ENCODE data around the gene NSMF. TPM values are rescaled to one million over a fixed set of nuclear protein-coding genes. Genes with fewer than 3 reads are reported as not detected.

NSMF gene
- total and polyA plus RNA-seq, 2 of the 4 experiments (the other 2 are of a cell fraction): 7.7 to 40.9 TPM

DNA sequence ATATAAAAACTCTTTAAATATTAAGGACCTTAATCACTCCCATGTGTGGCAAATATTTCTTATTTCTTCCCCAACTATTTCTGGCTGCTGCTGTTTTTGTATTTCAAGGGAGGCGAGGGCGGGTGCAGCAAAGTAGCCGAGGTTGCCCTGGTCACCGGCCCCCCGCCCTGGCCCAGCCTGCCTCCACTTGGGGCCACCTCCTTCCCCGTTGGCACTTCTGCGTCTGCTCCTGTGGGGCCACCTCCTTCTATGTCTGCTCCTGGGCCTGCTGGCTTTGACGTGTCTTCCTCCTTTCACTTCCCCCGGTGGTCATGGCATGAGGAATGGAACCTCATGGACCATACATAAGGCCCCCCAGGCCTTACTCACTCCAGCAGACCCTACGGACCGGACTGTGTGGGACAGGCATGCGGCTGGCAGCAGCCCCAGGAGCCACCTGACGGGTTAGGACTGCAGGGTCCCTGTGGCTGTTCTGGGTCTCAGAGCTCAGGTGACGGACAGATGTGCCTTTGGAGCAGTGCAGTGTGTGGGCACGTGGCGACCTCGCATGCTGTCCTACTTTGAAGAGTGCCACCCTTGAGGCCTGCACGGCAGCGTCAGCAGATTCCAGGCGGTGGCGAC lies 12.2 kb downstream of the NSMF start:
- CTCF ChIA-PET: no interaction called here
- H4K5ac ChIP-seq (ENCODE audit: low read depth, low read length): no peak overlapping the region
- H2BK20ac ChIP-seq (ENCODE audit: low read depth, low read length): no peak overlapping the region
- no peak overlapping the region for H4K8ac ChIP-seq (ENCODE audit: low read depth in 2 of 2, low read length in 2 of 2)
- H3K4me3 ChIP-seq (ENCODE audit: insufficient read depth, low read depth, low read length): no peak overlapping the region
- dilution Hi-C loops (cut with HindIII; ENCODE audit: low sequenced_read_pairs, unreplicated experiment): no loop called here
- no peaks in the 10 kb centered on the region for H3K9me1 ChIP-seq (ENCODE audit: insufficient read depth, low read length)
- H3K4me1 ChIP-seq (ENCODE audit: control insufficient read depth, insufficient read depth, low read length): peaks cover 2% of the 10 kb centered on the region; the same call in 1 of the 2 replicates
- H3K4ac ChIP-seq (ENCODE audit: low read depth, low read length): no peak overlapping the region
- H3K18ac ChIP-seq (ENCODE audit: low read depth, low read length): no peak overlapping the region
- H4K91ac ChIP-seq (ENCODE audit: insufficient read depth, low read depth, low read length): no peak overlapping the region
- H2BK5ac ChIP-seq (ENCODE audit: low read depth, low read length, poor library complexity, severe bottlenecking): no peak overlapping the region
- no peak overlapping the region for H3K4me2 ChIP-seq (ENCODE audit: low read depth, low read length)
- H3K23ac ChIP-seq (ENCODE audit: low read depth, low read length): no peak overlapping the region
- H2AK9ac ChIP-seq (replicated peaks; ENCODE audit: low read depth, low read length, poor library complexity): no peak overlapping the region
- H3K79me1 ChIP-seq (ENCODE audit: low read depth in 1 of 2, low read length in 2 of 2): no peaks in the 10 kb centered on the region
- intact Hi-C loops (cut with micrococcal nuclease): no loop called here
- POLR2A ChIA-PET (ENCODE audit: unreplicated experiment): no interaction called here
- WGBS, 2 experiments (ENCODE audit: extremely low coverage in 2 of 2, insufficient read length in 1 of 2): 88% methylated on average over 13 of the region's 21 CpGs; no CpG with 5 or more reads in 1 of the 2 experiments
- H3K56ac ChIP-seq (ENCODE audit: extremely low read depth, insufficient read depth, low read length): no peak overlapping the region
- no peak overlapping the region for H2AFZ ChIP-seq (replicated peaks; ENCODE audit: low read length, poor library complexity)
- H2AK5ac ChIP-seq (ENCODE audit: low read depth, low read length): no peak overlapping the region
- no peak overlapping the region for H2BK120ac ChIP-seq (ENCODE audit: low read depth, low read length)
- no peak for ATAC-seq (ENCODE audit: low read depth)
- peaks cover 4% of the 10 kb centered on the region; the same call in 1 of the 2 replicates for H4K20me1 ChIP-seq (ENCODE audit: insufficient read depth, low read length)
- no TSS peak for BruUV-seq (replicated peaks)
- no peak overlapping the region for H3K27ac ChIP-seq (ENCODE audit: insufficient read depth, low read length)
- no peak for TF ChIP-seq RAD21 (IDR thresholded peaks at IDR 0.05; ENCODE audit: low read length)
- no peak for TF ChIP-seq POLR2A (IDR thresholded peaks at IDR 0.05; ENCODE audit: low read depth, low read length)
- no peak for TF ChIP-seq RCOR1 (IDR thresholded peaks at IDR 0.05; ENCODE audit: insufficient replicate concordance, low read length)
- TF ChIP-seq RFX5 (IDR thresholded peaks at IDR 0.05; ENCODE audit: low read depth, low read length): no peak
- TF ChIP-seq BHLHE40 (IDR thresholded peaks at IDR 0.05; ENCODE audit: low read depth, low read length): no peak
- TF ChIP-seq MXI1 (IDR thresholded peaks at IDR 0.05; ENCODE audit: borderline replicate concordance, low read depth, low read length): no peak
- no peak for TF ChIP-seq SMC3 (IDR thresholded peaks at IDR 0.05; ENCODE audit: low read depth, low read length)
- TF ChIP-seq CHD1 (IDR thresholded peaks at IDR 0.05; ENCODE audit: low read depth, low read length): no peak
- no peak for TF ChIP-seq CEBPB (IDR thresholded peaks at IDR 0.05; ENCODE audit: low read depth, low read length)
- no peak for TF ChIP-seq MAFK (IDR thresholded peaks at IDR 0.05; ENCODE audit: low read depth, low read length)
- no peak for TF ChIP-seq FOS (IDR thresholded peaks at IDR 0.05; ENCODE audit: low read depth, low read length)
- TF ChIP-seq, protein P1, sequence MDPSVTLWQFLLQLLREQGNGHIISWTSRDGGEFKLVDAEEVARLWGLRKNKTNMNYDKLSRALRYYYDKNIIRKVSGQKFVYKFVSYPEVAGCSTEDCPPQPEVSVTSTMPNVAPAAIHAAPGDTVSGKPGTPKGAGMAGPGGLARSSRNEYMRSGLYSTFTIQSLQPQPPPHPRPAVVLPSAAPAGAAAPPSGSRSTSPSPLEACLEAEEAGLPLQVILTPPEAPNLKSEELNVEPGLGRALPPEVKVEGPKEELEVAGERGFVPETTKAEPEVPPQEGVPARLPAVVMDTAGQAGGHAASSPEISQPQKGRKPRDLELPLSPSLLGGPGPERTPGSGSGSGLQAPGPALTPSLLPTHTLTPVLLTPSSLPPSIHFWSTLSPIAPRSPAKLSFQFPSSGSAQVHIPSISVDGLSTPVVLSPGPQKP (IDR thresholded peaks at IDR 0.05; ENCODE audit: borderline replicate concordance, low read depth, low read length): no peak
- TF ChIP-seq, protein P2, sequence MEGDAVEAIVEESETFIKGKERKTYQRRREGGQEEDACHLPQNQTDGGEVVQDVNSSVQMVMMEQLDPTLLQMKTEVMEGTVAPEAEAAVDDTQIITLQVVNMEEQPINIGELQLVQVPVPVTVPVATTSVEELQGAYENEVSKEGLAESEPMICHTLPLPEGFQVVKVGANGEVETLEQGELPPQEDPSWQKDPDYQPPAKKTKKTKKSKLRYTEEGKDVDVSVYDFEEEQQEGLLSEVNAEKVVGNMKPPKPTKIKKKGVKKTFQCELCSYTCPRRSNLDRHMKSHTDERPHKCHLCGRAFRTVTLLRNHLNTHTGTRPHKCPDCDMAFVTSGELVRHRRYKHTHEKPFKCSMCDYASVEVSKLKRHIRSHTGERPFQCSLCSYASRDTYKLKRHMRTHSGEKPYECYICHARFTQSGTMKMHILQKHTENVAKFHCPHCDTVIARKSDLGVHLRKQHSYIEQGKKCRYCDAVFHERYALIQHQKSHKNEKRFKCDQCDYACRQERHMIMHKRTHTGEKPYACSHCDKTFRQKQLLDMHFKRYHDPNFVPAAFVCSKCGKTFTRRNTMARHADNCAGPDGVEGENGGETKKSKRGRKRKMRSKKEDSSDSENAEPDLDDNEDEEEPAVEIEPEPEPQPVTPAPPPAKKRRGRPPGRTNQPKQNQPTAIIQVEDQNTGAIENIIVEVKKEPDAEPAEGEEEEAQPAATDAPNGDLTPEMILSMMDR (conservative IDR thresholded peaks at IDR 0.05; ENCODE audit: low read depth, low read length): no peak
- no peak for TF ChIP-seq MAZ (IDR thresholded peaks at IDR 0.05; ENCODE audit: borderline replicate concordance, low read depth, low read length)
- TF ChIP-seq NFE2L2 (IDR thresholded peaks at IDR 0.05; ENCODE audit: low read depth, low read length): no peak
- TF ChIP-seq USF2 (IDR thresholded peaks at IDR 0.05; ENCODE audit: low read depth, low read length): no peak
- H2BK15ac ChIP-seq (ENCODE audit: low read depth, low read length): no peak overlapping the region
- H3K9ac ChIP-seq (ENCODE audit: low read depth, low read length): no peak overlapping the region
- H3K36me3 ChIP-seq (ENCODE audit: control insufficient read depth, insufficient read depth, low read length): peaks cover 18% of the 10 kb centered on the region
- H3K27me3 ChIP-seq (ENCODE audit: control insufficient read depth, insufficient read depth, low read length): peaks cover 3% of the 10 kb centered on the region; the same call in 1 of the 2 replicates
- H3K14ac ChIP-seq (replicated peaks; ENCODE audit: low read depth, low read length): no peak overlapping the region
- no peaks in the 10 kb centered on the region for H3K9me3 ChIP-seq (ENCODE audit: control insufficient read depth, insufficient read depth, low read length)
- in situ Hi-C loops (cut with MboI; ENCODE audit: low sequenced_read_pairs): no loop called here
- no peak for DNase-seq

Measured in IMR-90 (cell line).